NCI-H2081 (cell line): ENCODE data around the gene CNDP1.
"Not testable (repeated sequence)": the region's sequence is repeated elsewhere in the genome, so short reads cannot be mapped to it uniquely, and the experiment has no call there.

Experiments
- DNase-seq, 2 experiments: peaks; one replicate each; lab custom pipeline; 2025; lab: John Stamatoyannopoulos, UW

CNDP1 gene

GRCh38 chr18:74534150-74534969 lies at the start of gene CNDP1:
Gene CNDP1 (plus strand): TSS chr18:74534500. CDS start chr18:74534668, 168 bp downstream.
- DNase-seq, result no peak

GRCh38 chr18:74486119-74486849 lies 48.0 kb upstream of the CNDP1 start:
- no peak for DNase-seq

GRCh38 chr18:74488354-74488753 lies 45.9 kb upstream of the CNDP1 start:
- no peak for DNase-seq

- no peak for DNase-seq
Measured at GRCh38 chr18:74488864-74489263, 45.4 kb upstream of the CNDP1 start.

- DNase-seq, result no peak
Measured at GRCh38 chr18:74489676-74490075, 44.6 kb upstream of the CNDP1 start.

GRCh38 chr18:74492259-74492658 lies 42.0 kb upstream of the CNDP1 start:
- no peak for DNase-seq

- DNase-seq, result peak; percentile 27 to 67
Measured at GRCh38 chr18:74493689-74494088, 40.6 kb upstream of the CNDP1 start.

GRCh38 chr18:74494514-74494913 lies 39.8 kb upstream of the CNDP1 start:
- no peak for DNase-seq

- DNase-seq, result peak; percentile 98 to 99
Measured at GRCh38 chr18:74495581-74496507, 38.5 kb upstream of the CNDP1 start, which contains the start of gene CNDP2. Gene CNDP2 (plus strand): TSS chr18:74496363. CDS start chr18:74499974, 3,611 bp downstream.

- peak; percentile 20 to 36 for DNase-seq
Measured at GRCh38 chr18:74496508-74497323, 37.6 kb upstream of the CNDP1 start.

GRCh38 chr18:74497324-74497676 lies 37.0 kb upstream of the CNDP1 start:
- DNase-seq, result no peak

GRCh38 chr18:74497778-74498177 lies 36.5 kb upstream of the CNDP1 start:
- DNase-seq, result no peak

- DNase-seq, result no peak
Measured at GRCh38 chr18:74498712-74499627, 35.3 kb upstream of the CNDP1 start.

- DNase-seq, result no peak
Measured at GRCh38 chr18:74499633-74500032, 34.7 kb upstream of the CNDP1 start.

GRCh38 chr18:74500372-74500771 lies 33.9 kb upstream of the CNDP1 start:
- DNase-seq, result no peak

- not testable (repeated sequence) for DNase-seq
Measured at GRCh38 chr18:74500774-74501173, 33.5 kb upstream of the CNDP1 start.

- DNase-seq, result no peak
Measured at GRCh38 chr18:74501386-74501785, 32.9 kb upstream of the CNDP1 start.

GRCh38 chr18:74503137-74503536 lies 31.2 kb upstream of the CNDP1 start:
- no peak for DNase-seq

- DNase-seq, result no peak
Measured at GRCh38 chr18:74505776-74506175, 28.5 kb upstream of the CNDP1 start.

- no peak for DNase-seq
Measured at GRCh38 chr18:74506448-74507084, 27.7 kb upstream of the CNDP1 start.
